ENCODE data around the gene RASD1. TPM values are rescaled to one million over a fixed set of nuclear protein-coding genes. Genes with fewer than 3 reads are reported as not detected.
A peak's percentile ranks its signal among the peaks of the same experiment; 100 is the strongest.

The RASD1 gene, protein sequence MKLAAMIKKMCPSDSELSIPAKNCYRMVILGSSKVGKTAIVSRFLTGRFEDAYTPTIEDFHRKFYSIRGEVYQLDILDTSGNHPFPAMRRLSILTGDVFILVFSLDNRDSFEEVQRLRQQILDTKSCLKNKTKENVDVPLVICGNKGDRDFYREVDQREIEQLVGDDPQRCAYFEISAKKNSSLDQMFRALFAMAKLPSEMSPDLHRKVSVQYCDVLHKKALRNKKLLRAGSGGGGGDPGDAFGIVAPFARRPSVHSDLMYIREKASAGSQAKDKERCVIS
- total RNA-seq (2022) (not detected in 2 replicates), Bru-seq, nascent RNA (percentile 16 among the genes with signal in this experiment), BruChase-seq, experiment 1, labeled RNA remaining after a 6-hour chase (percentile 26 among the genes with signal in this experiment), BruChase-seq, experiment 2, labeled RNA remaining after a 2-hour chase (not detected)
- long read RNA-seq, partial matches to known transcripts = 0 of 1 reads
- long read RNA-seq, other reads (novel, unspliced or antisense) = 1 of 1 reads

DNA sequence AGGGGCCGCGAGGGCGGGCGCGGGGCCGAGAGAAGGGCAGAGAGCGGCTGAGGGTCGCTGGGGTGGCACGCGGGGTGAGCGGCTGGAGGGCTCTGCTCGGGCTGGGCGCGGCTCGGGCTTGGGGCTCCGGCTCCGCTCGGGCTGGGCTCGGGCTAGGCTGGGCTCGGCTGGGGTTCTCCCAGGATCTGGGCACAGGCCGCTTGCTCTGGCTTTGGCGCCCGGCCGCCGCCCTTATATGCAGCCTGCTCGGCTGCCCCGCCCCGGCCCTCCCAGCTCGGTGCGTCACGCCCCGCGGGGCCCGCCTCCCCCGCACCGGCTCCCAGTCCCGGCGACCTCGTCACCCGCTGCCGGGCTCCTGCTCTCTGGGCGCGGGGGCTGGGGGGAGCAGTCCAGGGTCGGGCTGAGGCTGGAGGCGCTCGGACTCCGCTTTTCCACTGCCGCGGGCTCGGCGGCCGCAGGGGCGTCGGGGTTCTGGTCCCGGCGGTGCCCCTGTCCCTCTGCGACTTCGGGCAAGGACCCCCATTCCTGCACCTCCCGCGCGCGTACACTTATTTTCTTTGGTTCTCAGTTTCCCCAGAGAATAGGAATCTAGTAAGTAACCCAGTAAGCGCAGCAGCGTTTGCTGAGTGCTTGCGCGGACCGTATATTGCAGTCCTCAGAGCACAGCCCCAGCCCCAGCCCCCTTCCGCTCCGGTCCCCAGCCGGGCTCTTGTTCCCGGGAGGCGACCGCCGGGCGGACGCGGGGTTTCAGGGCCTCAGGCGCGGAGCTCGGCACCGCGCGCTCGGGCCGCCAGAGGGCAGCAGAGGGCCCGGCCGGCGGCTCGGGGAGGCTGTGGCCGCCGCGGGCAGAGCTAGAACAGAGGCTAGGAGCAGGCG, at the start of gene RASD1:
RASD1 (minus strand) TSS at position 207 of the 876 bp plus-strand sequence. CDS start 214 bp downstream, outside the sequence.
- TF ChIP-seq, protein P1, sequence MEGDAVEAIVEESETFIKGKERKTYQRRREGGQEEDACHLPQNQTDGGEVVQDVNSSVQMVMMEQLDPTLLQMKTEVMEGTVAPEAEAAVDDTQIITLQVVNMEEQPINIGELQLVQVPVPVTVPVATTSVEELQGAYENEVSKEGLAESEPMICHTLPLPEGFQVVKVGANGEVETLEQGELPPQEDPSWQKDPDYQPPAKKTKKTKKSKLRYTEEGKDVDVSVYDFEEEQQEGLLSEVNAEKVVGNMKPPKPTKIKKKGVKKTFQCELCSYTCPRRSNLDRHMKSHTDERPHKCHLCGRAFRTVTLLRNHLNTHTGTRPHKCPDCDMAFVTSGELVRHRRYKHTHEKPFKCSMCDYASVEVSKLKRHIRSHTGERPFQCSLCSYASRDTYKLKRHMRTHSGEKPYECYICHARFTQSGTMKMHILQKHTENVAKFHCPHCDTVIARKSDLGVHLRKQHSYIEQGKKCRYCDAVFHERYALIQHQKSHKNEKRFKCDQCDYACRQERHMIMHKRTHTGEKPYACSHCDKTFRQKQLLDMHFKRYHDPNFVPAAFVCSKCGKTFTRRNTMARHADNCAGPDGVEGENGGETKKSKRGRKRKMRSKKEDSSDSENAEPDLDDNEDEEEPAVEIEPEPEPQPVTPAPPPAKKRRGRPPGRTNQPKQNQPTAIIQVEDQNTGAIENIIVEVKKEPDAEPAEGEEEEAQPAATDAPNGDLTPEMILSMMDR (IDR thresholded peaks at IDR 0.05; ENCODE audit: unreplicated experiment) = peak; percentile 72
- Mint-ChIP-seq H3K4me1 (ENCODE audit: low read depth, unreplicated experiment) (no peaks in the 10 kb centered on the region), H3K4me3 (ENCODE audit: low read depth, unreplicated experiment) (peak within 1 kb of the TSS; percentile 52), H3K27me3 (ENCODE audit: unreplicated experiment) (no peaks in the 10 kb centered on the region), H3K27ac (ENCODE audit: unreplicated experiment) (no peak within 1 kb of the TSS), H3K9me3 (ENCODE audit: low read depth, unreplicated experiment) (no peaks in the 10 kb centered on the region), H3K36me3 (ENCODE audit: insufficient read depth, unreplicated experiment) (peaks cover 9% of the 10 kb centered on the region)
- BruUV-seq (replicated peaks) = no TSS peak
- peak; percentile 73 for DNase-seq
- CTCF ChIA-PET = interaction anchor here (0.6 to 1.6 kb wide), 13 partner anchors 15 to 146 kb away, joined by 3 to 17 read pairs (median 5); no protein-coding TSS in a partner anchor
- intact Hi-C loops (cut with micrococcal nuclease; ENCODE audit: unreplicated experiment) = loop anchor here (1.0 to 5.0 kb wide), 3 partner anchors 74 to 146 kb away; no protein-coding TSS in a partner anchor

DNA sequence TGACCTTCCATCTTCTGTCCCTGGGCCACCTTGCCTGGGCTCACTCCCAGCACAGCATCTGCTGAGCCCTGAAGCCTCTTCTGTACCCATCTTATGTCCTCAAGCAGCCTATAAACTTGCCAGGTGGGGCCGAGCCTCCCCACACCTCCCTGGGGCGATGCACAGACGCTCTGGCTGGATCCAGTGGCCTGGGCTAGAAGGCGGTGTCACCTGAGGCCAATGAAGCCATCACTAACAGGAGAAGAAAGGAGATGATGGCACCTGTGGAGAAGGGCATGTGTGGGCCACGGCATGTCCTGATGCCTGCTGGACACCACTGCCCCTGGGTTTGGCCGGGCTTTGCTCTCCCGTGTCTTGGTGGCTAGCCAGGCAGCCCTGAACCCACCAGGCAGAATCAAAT, 49.8 kb upstream of the RASD1 start:
- DNase-seq = no peak
- Mint-ChIP-seq H3K27me3 (ENCODE audit: unreplicated experiment) (no peaks in the 10 kb centered on the region), H3K4me3 (ENCODE audit: low read depth, unreplicated experiment) (no peak overlapping the region), H3K36me3 (ENCODE audit: insufficient read depth, unreplicated experiment) (no peaks in the 10 kb centered on the region), H3K27ac (ENCODE audit: unreplicated experiment) (no peak overlapping the region), H3K9me3 (ENCODE audit: low read depth, unreplicated experiment) (no peaks in the 10 kb centered on the region), H3K4me1 (ENCODE audit: low read depth, unreplicated experiment) (no peaks in the 10 kb centered on the region)
- intact Hi-C loops (cut with micrococcal nuclease; ENCODE audit: unreplicated experiment) = no loop called here
- TF ChIP-seq, protein P1 (IDR thresholded peaks at IDR 0.05; ENCODE audit: unreplicated experiment) = no peak
- CTCF ChIA-PET = no interaction called here
- no TSS peak for BruUV-seq (replicated peaks)

DNA sequence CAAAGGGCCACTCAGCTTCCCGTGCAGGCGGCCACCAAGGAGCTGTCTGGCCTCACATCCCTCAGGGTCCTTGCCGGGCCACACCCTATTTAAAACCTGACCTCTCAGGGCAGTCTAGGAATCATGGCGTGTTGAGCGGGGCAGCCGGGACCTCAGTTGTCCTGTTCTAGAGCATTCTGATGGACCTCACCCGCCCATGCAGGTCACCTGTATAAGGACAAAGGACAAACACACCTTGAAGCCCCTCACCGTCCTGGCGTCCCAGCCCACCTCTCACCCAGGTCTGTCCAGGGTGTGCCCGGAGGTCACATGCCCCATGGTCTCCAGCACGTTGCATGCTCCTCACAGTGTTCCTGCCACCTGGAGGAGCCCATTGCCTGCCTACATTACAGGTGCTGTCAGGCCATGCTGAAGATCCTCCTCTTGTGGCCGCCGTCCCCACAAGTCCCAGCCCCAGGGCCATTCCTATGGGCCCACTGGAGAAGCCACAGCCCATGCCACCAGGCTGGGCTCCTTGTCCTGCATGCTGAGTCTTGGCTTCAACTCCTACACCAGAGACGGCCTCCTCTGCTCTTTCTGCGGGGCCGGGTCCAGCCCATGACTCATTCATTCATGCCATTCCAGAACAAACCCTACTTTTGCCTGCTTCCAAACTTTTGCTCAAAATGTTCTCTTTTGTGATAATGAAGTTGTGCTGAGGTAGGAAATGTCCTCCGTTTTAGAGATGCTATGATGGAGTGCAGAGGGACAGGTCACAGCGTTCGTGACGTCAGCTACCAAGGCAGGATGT, 49.0 kb upstream of the RASD1 start:
- H3K36me3 Mint-ChIP-seq (ENCODE audit: insufficient read depth, unreplicated experiment) = no peaks in the 10 kb centered on the region
- H3K4me1 Mint-ChIP-seq (ENCODE audit: low read depth, unreplicated experiment) = no peaks in the 10 kb centered on the region
- no peaks in the 10 kb centered on the region for H3K27me3 Mint-ChIP-seq (ENCODE audit: unreplicated experiment)
- intact Hi-C loops (cut with micrococcal nuclease; ENCODE audit: unreplicated experiment) = no loop called here
- CTCF ChIA-PET = no interaction called here
- no peak overlapping the region for H3K4me3 Mint-ChIP-seq (ENCODE audit: low read depth, unreplicated experiment)
- no TSS peak for BruUV-seq (replicated peaks)
- H3K27ac Mint-ChIP-seq (ENCODE audit: unreplicated experiment) = no peak overlapping the region
- DNase-seq = no peak
- TF ChIP-seq, protein P1 (IDR thresholded peaks at IDR 0.05; ENCODE audit: unreplicated experiment) = no peak
- no peaks in the 10 kb centered on the region for H3K9me3 Mint-ChIP-seq (ENCODE audit: low read depth, unreplicated experiment)

Measured in Calu3 (cell line).